D721Med (cell line): ENCODE measurements around the gene LOX.
A peak's percentile ranks its signal among the peaks of the same experiment; 100 is the strongest.

Experiments used
- DNase-seq: peaks from one replicate; pipeline ENCODE4 v3.0.0; 2011; ENCODE audit warnings: low spot score; ENCODE audit not compliant: insufficient read length
- FAIRE-seq: peaks from 2 replicates; lab custom pipeline; 2011; peaks lifted over from hg19 to GRCh38; lab: Jason Lieb, UNC
- CTCF ChIP-seq: IDR thresholded peaks from 2 replicates; pipeline ENCODE4 v1.5.1; 2012; ENCODE audit warnings: mild to moderate bottlenecking, control low read depth; ENCODE audit not compliant: insufficient read depth; ENCODE audit errors: missing control alignments

LOX gene

GRCh38 chr5:122110987-122111386 lies 32.9 kb upstream of the LOX start:
- FAIRE-seq, result no peak
- no peak for TF ChIP-seq CTCF

GRCh38 chr5:122107016-122107415 lies 29.0 kb upstream of the LOX start:
- FAIRE-seq, result no peak
- no peak for DNase-seq
- no peak for TF ChIP-seq CTCF

More at GRCh38 chr5:122110987-122111386, 32.9 kb upstream of the LOX start:
- DNase-seq, result no peak

GRCh38 chr5:122105909-122106308 lies 27.9 kb upstream of the LOX start:
- no peak for TF ChIP-seq CTCF

GRCh38 chr5:122102825-122103224 lies 24.8 kb upstream of the LOX start:
- DNase-seq, result no peak
- no peak for TF ChIP-seq CTCF
- FAIRE-seq, result no peak

More at GRCh38 chr5:122105909-122106308, 27.9 kb upstream of the LOX start:
- DNase-seq (no peak), FAIRE-seq (peak; percentile 86)

- peak; percentile 96 for FAIRE-seq
- DNase-seq, result no peak
- TF ChIP-seq CTCF, result peak; percentile 70
Observed at GRCh38 chr5:122101636-122102285, 23.7 kb upstream of the LOX start.

- FAIRE-seq (no peak), DNase-seq (no peak)
- TF ChIP-seq CTCF, result no peak
Observed at GRCh38 chr5:122099060-122099790, 21.2 kb upstream of the LOX start.

- FAIRE-seq (no peak), DNase-seq (no peak)
- TF ChIP-seq CTCF, result no peak
Observed at GRCh38 chr5:122097391-122097790, 19.3 kb upstream of the LOX start.
